ENCODE results near the gene DYNLT1.

- TF ChIP-seq CTCF (IDR thresholded peaks at IDR 0.05) = no peak
- TF ChIP-seq POLR2A (IDR thresholded peaks at IDR 0.05) = no peak
- no peak for TF ChIP-seq EP300 (IDR thresholded peaks at IDR 0.05)
Measured at GRCh38 chr6:158674342-158675131, 30.0 kb upstream of the DYNLT1 start.

All from ovary (tissue), 3 donors.